CD4-positive, alpha-beta T cell (primary cell): ENCODE measurements around the gene B3GALNT2. TPM values are rescaled to one million over a fixed set of nuclear protein-coding genes. Genes with fewer than 3 reads are reported as not detected.

Experiments
- ATAC-seq: fragments of 200-7000 bp; cut with Tn5 transposase; one replicate; pipeline ENCODE4 v1.10.0; 2022; ENCODE audit warnings: mild to moderate bottlenecking; ENCODE audit not compliant: poor library complexity
- CTCF ChIA-PET: fragments of 350-600 bp; sonication (Branson Sonifier 250); formaldehyde crosslinking; loops from one replicate; lab custom pipeline; 2021; ENCODE audit warnings: antibody characterized with exemption, inconsistent platforms; lab: Charles Lee
- POLR2A ChIA-PET: fragments of 350-600 bp; sonication (Branson Sonifier 250); formaldehyde crosslinking; loops from one replicate; lab custom pipeline; 2021; ENCODE audit warnings: antibody characterized with exemption, inconsistent platforms; lab: Charles Lee
- DNase-seq, 14 experiments: peaks; one replicate each; pipeline ENCODE4 v3.0.0-alpha.2; 2013 to 2020; ENCODE audit warnings: mixed read lengths in 2 of 14
- H3K27ac ChIP-seq, 2 donors: one replicate each; pipeline versions ENCODE4 v1.5.1 to v1.7.0; 2013; ENCODE audit warnings: low read length in 2 of 2, low read depth in 1 of 2, mild to moderate bottlenecking in 1 of 2
- H3K27me3 ChIP-seq, 2 experiments: 1 replicate in 1 of 2; 2 replicates in 1 of 2; pipeline versions ENCODE4 v1.6.1 to v1.7.0; 2013; ENCODE audit warnings: low read length in 2 of 2, control low read depth in 1 of 2, mild to moderate bottlenecking in 1 of 2, moderate library complexity in 1 of 2; ENCODE audit not compliant: insufficient read depth in 2 of 2, control insufficient read depth in 1 of 2
- H3K36me3 ChIP-seq: one replicate; pipeline ENCODE4 v1.6.1; 2013; ENCODE audit warnings: low read length, control low read depth; ENCODE audit not compliant: insufficient read depth
- H3K4me1 ChIP-seq: one replicate; pipeline ENCODE4 v1.6.1; 2013; ENCODE audit warnings: low read length, control low read depth; ENCODE audit not compliant: insufficient read depth
- H3K4me3 ChIP-seq: one replicate; pipeline ENCODE4 v1.5.1; 2013; ENCODE audit warnings: mild to moderate bottlenecking, low read length, moderate library complexity
- H3K9me3 ChIP-seq, 2 experiments: 1 replicate in 1 of 2; 2 replicates in 1 of 2; pipeline versions ENCODE4 v1.6.1 to v1.7.0; 2013; ENCODE audit warnings: low read length in 2 of 2, mild to moderate bottlenecking in 2 of 2, control low read depth in 1 of 2, moderate library complexity in 1 of 2; ENCODE audit not compliant: control insufficient read depth in 1 of 2, insufficient read depth in 1 of 2
- H3K27ac Mint-ChIP-seq: one replicate; pipeline ENCODE4 v1.8.0; 2020; ENCODE audit warnings: mixed read lengths
- H3K27me3 Mint-ChIP-seq: one replicate; pipeline ENCODE4 v1.8.0; 2021; ENCODE audit warnings: mixed read lengths
- H3K36me3 Mint-ChIP-seq: one replicate; pipeline ENCODE4 v1.8.0; 2021; ENCODE audit warnings: low read depth, mixed read lengths
- H3K4me1 Mint-ChIP-seq: one replicate; pipeline ENCODE4 v1.8.0; 2021; ENCODE audit warnings: low read depth, mixed read lengths
- H3K4me3 Mint-ChIP-seq: one replicate; pipeline ENCODE4 v1.8.0; 2020; ENCODE audit warnings: mild to moderate bottlenecking, mixed read lengths
- H3K9me3 Mint-ChIP-seq: one replicate; pipeline ENCODE4 v1.8.0; 2020; ENCODE audit warnings: mixed read lengths
- CTCF ChIP-seq: fragments of 200-600 bp; IDR thresholded peaks from one replicate; pipeline ENCODE4 v1.8.0; 2022; ENCODE audit warnings: antibody characterized with exemption, mild to moderate bottlenecking
- intact Hi-C, 2 experiments: fragments of 100-400 bp; cut with DNase I in 1 of 2; cut with micrococcal nuclease in 1 of 2; formaldehyde crosslinking; loops; one replicate each; pipeline versions ENCODE4 v1.15.1 to v1.9.0; 2023 to 2025; cut with DNase I, micrococcal nuclease
- total RNA-seq, 174 experiments: library from RNA in 2 of 174; stranded (reverse) in 2 of 174; gene quantifications; one replicate each; pipeline ENCODE4 v1.2.3 and lab custom pipeline; 2021 to 2026

The B3GALNT2 gene
- total RNA-seq, 2 experiments from 2014 or later: 4.0 to 5.4 TPM

- no peak overlapping the region for H3K27ac ChIP-seq
- ATAC-seq (no peak), DNase-seq (no peak)
- no peaks in the 10 kb centered on the region for H3K9me3 ChIP-seq
- H3K9me3 Mint-ChIP-seq: no peaks in the 10 kb centered on the region
- intact Hi-C loops: no loop called here
- no peaks in the 10 kb centered on the region for H3K27me3 ChIP-seq
- ChIA-PET POLR2A (no interaction called here), CTCF (no interaction called here)
- H3K4me3 Mint-ChIP-seq: no peak overlapping the region
- no peak overlapping the region for H3K27ac Mint-ChIP-seq
- no peak for TF ChIP-seq CTCF
- no peaks in the 10 kb centered on the region for H3K27me3 Mint-ChIP-seq
- H3K36me3 ChIP-seq: no peaks in the 10 kb centered on the region
- no peaks in the 10 kb centered on the region for H3K36me3 Mint-ChIP-seq
- H3K4me3 ChIP-seq: no peak overlapping the region
- H3K4me1 ChIP-seq: no peaks in the 10 kb centered on the region
- no peaks in the 10 kb centered on the region for H3K4me1 Mint-ChIP-seq
Measured at GRCh38 chr1:235525314-235525713, 21.1 kb upstream of the B3GALNT2 start.

GRCh38 chr1:235516862-235517446, 12.7 kb upstream of the B3GALNT2 start:
- ATAC-seq: no peak
- H3K27me3 Mint-ChIP-seq: peaks cover 4% of the 10 kb centered on the region
- H3K27ac Mint-ChIP-seq: no peak overlapping the region

GRCh38 chr1:235515844-235516512, 11.7 kb upstream of the B3GALNT2 start:
- Histone ChIP-seq H3K27ac (no peak overlapping the region), H3K9me3 (no peaks in the 10 kb centered on the region), H3K4me1 (no peaks in the 10 kb centered on the region), H3K27me3 (no peaks in the 10 kb centered on the region), H3K4me3 (no peak overlapping the region), H3K36me3 (no peaks in the 10 kb centered on the region)
- ChIA-PET CTCF (interaction anchor here (1.0 to 1.3 kb wide), 2 partner anchors 12 to 319 kb away, joined by 3 read pairs; partner anchors contain the start of gene B3GALNT2), POLR2A (no interaction called here)
- peaks cover 4% of the 10 kb centered on the region for H3K27me3 Mint-ChIP-seq
- intact Hi-C loops: loop anchor here in 1 of 2 experiments (1.0 to 10.0 kb wide), 2 partner anchors 268 to 1279 kb away; partner anchors contain the start of gene MTR
- TF ChIP-seq CTCF: no peak
- no peaks in the 10 kb centered on the region for H3K4me1 Mint-ChIP-seq
- no peak overlapping the region for H3K27ac Mint-ChIP-seq
- H3K4me3 Mint-ChIP-seq: no peak overlapping the region
- ATAC-seq: no peak
- no peaks in the 10 kb centered on the region for H3K9me3 Mint-ChIP-seq
- DNase-seq: no peak
- no peaks in the 10 kb centered on the region for H3K36me3 Mint-ChIP-seq

More at GRCh38 chr1:235516862-235517446, 12.7 kb upstream of the B3GALNT2 start:
- DNase-seq: no peak
- Histone ChIP-seq H3K4me3 (no peak overlapping the region), H3K36me3 (no peaks in the 10 kb centered on the region), H3K27ac (no peak overlapping the region), H3K9me3 (no peaks in the 10 kb centered on the region), H3K4me1 (no peaks in the 10 kb centered on the region), H3K27me3 (no peaks in the 10 kb centered on the region)
- Mint-ChIP-seq H3K9me3 (no peaks in the 10 kb centered on the region), H3K4me3 (no peak overlapping the region), H3K4me1 (no peaks in the 10 kb centered on the region), H3K36me3 (no peaks in the 10 kb centered on the region)
- ChIA-PET CTCF (interaction anchor here (1.0 to 1.3 kb wide), 2 partner anchors 13 to 318 kb away, joined by 3 read pairs; partner anchors contain the start of gene B3GALNT2), POLR2A (no interaction called here)
- intact Hi-C loops: loop anchor here in 1 of 2 experiments (1.0 to 10.0 kb wide), 2 partner anchors 267 to 1278 kb away; partner anchors contain the start of gene MTR
- TF ChIP-seq CTCF: no peak
